Left ventricle myocardium superior (tissue), 1 donor: ENCODE measurements around the gene RPTOR. TPM values are rescaled to one million over a fixed set of nuclear protein-coding genes. Genes with fewer than 3 reads are reported as not detected.

Experiments
- ATAC-seq: fragments of 200-7000 bp; cut with Tn5 transposase; one replicate; pipeline ENCODE4 v1.9.1; 2020; ENCODE audit warnings: mild to moderate bottlenecking, moderate library complexity
- DNase-seq: peaks from one replicate; pipeline ENCODE4 v3.0.0-alpha.2; 2020
- intact Hi-C: fragments of 100-400 bp; cut with micrococcal nuclease; formaldehyde crosslinking; loops from one replicate; pipeline ENCODE4 v1.11.0; 2022
- total RNA-seq: library from RNA; stranded (reverse); fragmentation: NEBNext Ultra II Directional; extraction: Animal tissue kit (Norgen Biotek cat#: 25700); gene quantifications from one replicate; pipeline ENCODE4 v1.2.1, GENCODE V29; 2021
- donor health status: DM: no; HTN: yes; CAD: no; lungs with severe emphysema.

Gene RPTOR
- total RNA-seq, 1 donor from 2014 or later = 20.9 TPM

DNA sequence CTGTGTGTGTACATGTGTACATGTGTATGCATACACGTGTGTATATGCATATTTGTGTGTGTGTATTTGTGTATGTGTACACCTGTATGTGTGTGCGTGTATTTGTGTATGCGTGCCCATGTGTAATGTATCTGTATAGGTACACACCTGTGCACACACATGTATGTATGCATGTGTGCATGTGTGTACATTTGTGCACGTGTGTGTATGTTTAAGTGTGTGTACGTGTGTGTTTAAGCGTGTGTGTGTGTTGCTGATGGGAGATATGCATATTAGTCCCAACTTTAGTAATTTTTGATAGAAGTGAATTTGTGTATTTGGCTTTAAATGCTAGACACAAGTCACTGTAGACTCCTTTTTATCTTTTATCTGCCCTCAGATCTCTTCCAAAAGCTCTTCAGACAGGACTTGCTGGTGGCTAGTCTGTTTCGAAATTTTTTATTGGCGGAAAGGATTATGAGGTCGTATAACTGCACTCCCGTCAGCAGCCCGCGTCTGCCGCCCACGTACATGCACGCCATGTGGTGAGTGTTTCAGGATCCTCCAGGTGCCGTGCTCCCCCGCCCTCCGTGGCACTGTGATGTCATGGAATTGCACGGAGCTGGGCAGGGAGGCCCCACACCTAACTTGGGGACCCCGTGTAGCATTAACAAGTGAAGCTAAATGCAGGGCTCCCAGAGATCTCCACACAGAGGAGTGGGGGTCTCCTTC lies 278.2 kb downstream of the RPTOR start:
- ATAC-seq (no peak), DNase-seq (no peak)
- intact Hi-C loops = no loop called here

DNA sequence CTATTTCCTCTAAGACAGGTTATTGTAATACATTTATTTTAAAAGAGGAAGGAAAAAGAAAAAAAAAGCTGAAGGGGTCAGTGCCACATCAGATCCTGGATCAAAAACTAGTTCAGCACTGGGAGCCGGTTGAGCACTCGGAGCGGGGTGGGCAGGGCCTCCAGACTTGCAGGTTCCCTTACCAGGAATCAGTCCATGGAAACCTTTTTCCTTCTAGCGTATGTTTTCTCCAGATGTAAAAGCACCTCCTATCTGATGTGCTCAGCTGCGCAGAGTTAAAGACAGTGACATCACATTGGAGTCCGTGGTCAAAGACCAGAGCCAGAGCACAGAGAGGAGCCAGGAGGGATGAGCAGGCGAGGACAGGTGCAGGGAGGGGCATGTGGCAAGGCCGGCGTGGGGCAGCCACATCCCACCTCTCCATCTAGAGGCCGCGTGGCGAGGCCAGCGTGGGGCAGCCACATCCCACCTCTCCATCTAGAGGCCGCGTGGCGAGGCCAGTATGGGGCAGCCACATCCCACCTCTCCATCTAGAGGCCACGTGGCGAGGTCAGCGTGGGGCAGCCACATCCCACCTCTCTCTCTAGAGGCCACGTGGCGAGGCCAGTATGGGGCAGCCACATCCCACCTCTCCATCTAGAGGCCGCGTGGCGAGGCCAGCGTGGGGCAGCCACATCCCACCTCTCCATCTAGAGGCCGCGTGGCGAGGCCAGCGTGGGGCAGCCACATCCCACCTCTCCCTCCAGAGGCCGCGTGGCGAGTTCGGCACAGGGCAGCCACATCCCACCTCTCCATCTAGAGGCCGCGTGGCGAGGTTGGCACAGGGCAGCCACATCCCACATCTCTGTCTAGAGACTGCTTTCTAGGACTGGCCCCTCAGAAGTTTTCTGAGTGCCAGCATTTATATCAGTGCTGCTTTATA lies 280.2 kb downstream of the RPTOR start:
- DNase-seq (no peak), ATAC-seq (no peak)
- intact Hi-C loops = no loop called here

GRCh38 chr17:80825471-80826345 lies 281.1 kb downstream of the RPTOR start:
- no peak for ATAC-seq
- intact Hi-C loops = no loop called here
- DNase-seq = no peak

- DNase-seq (no peak), ATAC-seq (no peak)
- intact Hi-C loops = no loop called here
Measured at GRCh38 chr17:80826346-80826954, 281.8 kb downstream of the RPTOR start.

GRCh38 chr17:80826955-80827645 lies 282.5 kb downstream of the RPTOR start:
- peak; percentile 46 for DNase-seq
- intact Hi-C loops = no loop called here

GRCh38 chr17:80827646-80828643 lies 283.3 kb downstream of the RPTOR start:
- intact Hi-C loops = no loop called here
- DNase-seq (no peak), ATAC-seq (no peak)

More at GRCh38 chr17:80826955-80827645, 282.5 kb downstream of the RPTOR start:
- ATAC-seq = peak; percentile 41

GRCh38 chr17:80829166-80829813 lies 284.7 kb downstream of the RPTOR start:
- ATAC-seq (no peak), DNase-seq (no peak)
- intact Hi-C loops = no loop called here

DNA sequence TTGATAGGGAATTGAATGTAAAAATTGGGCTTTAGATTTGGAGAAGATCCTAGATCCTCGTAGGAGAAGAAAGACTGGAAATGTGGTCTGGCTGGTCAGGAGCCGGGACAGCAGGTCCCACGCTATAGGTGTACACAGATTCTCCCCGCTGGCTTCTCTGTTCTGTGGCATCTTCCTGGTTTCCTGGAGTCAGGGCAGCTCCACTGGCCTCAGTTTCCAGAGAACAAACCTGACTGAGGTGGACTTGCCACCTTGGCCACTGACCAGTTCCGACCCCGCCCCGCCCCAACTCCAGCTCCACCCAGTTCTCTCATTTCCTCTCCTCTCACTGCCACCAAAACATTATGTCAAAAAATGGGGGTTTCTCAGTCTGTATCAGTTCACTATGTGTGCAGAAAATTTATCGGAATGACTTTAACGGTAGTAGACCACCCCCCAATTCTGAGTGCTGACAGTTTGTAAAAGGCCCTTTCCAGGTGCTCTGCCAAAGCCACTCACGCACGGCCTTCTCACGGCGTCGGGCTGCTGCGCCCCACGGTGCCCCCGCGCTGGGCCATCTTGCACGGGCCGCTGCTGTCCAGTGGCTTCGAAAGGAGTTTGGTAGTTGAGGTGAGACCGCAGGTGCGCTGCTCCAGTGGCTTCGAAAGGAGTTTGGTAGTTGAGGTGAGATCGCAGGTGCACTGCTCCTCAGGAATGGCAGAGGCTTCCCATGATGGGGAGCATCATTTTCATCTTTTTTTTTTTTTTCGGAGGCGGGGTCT lies 285.6 kb downstream of the RPTOR start:
- ATAC-seq (no peak), DNase-seq (no peak)
- intact Hi-C loops = no loop called here

GRCh38 chr17:80831491-80831890 lies 286.9 kb downstream of the RPTOR start:
- no peak for DNase-seq
- ATAC-seq = no peak
- intact Hi-C loops = no loop called here

DNA sequence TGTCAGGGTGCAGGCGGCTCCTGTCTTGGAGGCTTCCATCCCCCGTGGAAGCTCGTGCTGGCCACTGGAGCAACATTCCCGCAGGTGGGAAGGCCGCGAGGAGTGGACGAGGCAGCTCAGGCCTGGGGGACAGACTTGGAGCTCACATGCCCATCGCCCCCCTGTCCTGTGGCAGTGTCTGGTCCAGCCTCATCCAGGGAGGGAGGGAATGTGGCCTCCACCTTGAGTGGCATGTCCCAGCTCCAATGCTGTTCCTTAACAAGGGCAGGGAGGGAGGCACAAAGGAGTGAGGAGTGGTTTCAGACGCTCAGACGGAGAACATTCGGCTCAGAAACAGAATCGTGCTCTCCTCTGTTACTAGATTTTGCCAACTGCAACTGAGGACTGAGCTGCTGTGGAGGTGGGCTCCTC lies 287.6 kb downstream of the RPTOR start:
- no peak for DNase-seq
- intact Hi-C loops = no loop called here
- peak; percentile 8 for ATAC-seq

- peak; percentile 86 for DNase-seq
- peak; percentile 97 for ATAC-seq
- intact Hi-C loops = no loop called here
Measured at GRCh38 chr17:80832888-80833583, 288.4 kb downstream of the RPTOR start.

- intact Hi-C loops = no loop called here
- peak; percentile 71 for ATAC-seq
- peak; percentile 84 for DNase-seq
Measured at GRCh38 chr17:80833952-80834892, 289.6 kb downstream of the RPTOR start.

DNA sequence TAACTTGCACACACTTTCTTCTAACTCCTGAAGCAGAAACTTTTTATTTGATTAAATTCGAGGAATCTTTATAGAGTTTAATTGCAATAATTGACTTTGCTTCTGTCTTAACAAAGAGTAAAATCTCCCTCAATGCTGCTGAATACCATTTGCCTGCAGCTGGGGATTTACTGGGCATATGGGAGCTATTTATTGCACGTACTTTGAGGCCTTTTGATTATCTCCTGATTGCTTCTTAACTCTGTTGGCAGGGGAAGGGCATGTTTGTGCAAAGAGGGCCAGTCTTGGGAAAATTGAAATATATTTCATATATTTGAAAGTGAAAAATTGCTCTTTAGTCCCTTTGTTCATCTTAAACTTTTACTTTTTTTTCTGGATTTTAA lies 290.2 kb downstream of the RPTOR start:
- intact Hi-C loops = no loop called here
- ATAC-seq (no peak), DNase-seq (no peak)

DNA sequence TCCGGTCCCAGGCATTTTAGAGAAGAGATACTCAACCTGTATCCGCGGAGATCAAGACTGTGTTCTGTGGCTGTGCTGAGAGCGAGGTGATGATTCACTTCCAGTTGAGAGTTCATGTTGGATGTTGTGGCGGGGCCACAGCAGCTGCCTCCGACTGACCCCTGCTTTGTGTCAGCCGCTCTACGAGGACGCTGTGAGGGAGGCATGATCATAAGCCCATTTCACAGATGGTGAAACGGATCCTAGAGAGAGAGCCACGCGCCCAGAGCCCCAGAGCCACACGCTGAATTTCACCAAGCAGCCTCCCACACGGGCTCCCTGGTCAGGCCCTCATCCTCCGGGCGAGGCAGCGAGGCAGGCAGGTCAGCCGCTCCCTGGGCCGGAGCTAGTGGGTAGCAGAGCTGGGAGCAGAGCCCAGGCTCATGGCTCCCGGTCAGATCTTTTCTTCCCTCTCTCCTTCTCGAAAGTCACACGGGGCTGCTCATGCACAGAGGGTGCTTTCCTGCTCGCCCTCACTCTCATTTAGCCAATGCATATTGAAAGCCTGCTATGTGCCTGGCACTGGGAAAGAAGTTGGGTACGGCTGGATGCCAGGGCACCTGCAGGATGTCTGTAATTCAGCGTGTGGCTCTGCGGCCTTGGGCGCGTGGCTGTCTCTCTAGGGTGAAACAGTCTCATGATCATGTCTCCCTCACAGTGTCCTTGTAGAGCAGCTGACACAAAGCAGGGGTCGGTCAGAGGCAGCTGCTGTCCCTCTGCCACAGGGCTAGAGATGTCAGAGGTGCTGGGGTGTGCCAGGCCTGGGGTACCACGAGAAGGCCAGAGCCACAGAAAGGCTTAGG lies 291.4 kb downstream of the RPTOR start:
- DNase-seq = no peak
- intact Hi-C loops = no loop called here
- ATAC-seq = no peak
